Lower leg skin (tissue), 3 donors: ENCODE data around the gene FGF12.

Experiments
- POLR2A ChIP-seq, 2 donors: fragments of 450-650 bp; IDR thresholded peaks; one replicate each; pipeline ENCODE4 v1.6.1; 2016 to 2017; ENCODE audit warnings: antibody characterized with exemption in 2 of 2, mild to moderate bottlenecking in 1 of 2, moderate library complexity in 1 of 2
- TF ChIP-seq, protein P1 (sequence below), 3 donors: fragments of 450-650 bp; IDR thresholded peaks; one replicate each; pipeline ENCODE4 v1.5.1; 2016; ENCODE audit warnings: antibody characterized with exemption in 3 of 3, mild to moderate bottlenecking in 3 of 3, moderate library complexity in 2 of 3

DNA sequence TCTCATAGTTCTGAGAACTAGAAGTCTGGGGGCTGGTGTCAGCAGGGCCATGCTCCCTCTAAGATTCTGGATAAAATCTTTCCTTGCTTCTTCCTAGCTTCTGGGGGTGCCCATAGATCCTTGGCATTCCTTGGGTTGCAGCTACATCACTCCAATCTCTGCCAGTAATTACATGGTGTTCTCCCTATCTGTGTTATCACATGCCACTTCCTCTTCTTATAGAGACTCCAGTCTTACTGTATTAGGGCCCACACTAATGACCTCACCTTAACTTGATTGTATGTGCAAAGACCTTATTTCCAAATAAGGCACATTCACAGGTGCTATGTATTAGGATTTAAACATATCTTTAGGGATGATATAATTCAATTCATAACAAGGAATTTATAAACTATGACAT is 618.5 kb downstream of the FGF12 start:
- TF ChIP-seq, protein P1, sequence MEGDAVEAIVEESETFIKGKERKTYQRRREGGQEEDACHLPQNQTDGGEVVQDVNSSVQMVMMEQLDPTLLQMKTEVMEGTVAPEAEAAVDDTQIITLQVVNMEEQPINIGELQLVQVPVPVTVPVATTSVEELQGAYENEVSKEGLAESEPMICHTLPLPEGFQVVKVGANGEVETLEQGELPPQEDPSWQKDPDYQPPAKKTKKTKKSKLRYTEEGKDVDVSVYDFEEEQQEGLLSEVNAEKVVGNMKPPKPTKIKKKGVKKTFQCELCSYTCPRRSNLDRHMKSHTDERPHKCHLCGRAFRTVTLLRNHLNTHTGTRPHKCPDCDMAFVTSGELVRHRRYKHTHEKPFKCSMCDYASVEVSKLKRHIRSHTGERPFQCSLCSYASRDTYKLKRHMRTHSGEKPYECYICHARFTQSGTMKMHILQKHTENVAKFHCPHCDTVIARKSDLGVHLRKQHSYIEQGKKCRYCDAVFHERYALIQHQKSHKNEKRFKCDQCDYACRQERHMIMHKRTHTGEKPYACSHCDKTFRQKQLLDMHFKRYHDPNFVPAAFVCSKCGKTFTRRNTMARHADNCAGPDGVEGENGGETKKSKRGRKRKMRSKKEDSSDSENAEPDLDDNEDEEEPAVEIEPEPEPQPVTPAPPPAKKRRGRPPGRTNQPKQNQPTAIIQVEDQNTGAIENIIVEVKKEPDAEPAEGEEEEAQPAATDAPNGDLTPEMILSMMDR (IDR thresholded peaks at IDR 0.05) = no peak
- no peak for TF ChIP-seq POLR2A (IDR thresholded peaks at IDR 0.05)
